ENCODE results near the gene DIRAS1.

The DIRAS1 gene

GRCh38 chr19:2754659-2755447 is 33.7 kb upstream of the DIRAS1 start:
- no peak for DNase-seq

GRCh38 chr19:2751438-2751830 is 30.3 kb upstream of the DIRAS1 start:
- no peak for DNase-seq

- no peak for DNase-seq
Measured at GRCh38 chr19:2750808-2751437, 29.8 kb upstream of the DIRAS1 start.

- no peak for DNase-seq
Measured at GRCh38 chr19:2747349-2747748, 26.2 kb upstream of the DIRAS1 start.

- DNase-seq, result no peak
Measured at GRCh38 chr19:2744113-2744512, 22.9 kb upstream of the DIRAS1 start.

- no peak for DNase-seq
Measured at GRCh38 chr19:2743099-2743498, 21.9 kb upstream of the DIRAS1 start.

- no peak for DNase-seq
Measured at GRCh38 chr19:2740314-2740656, 19.1 kb upstream of the DIRAS1 start.

- DNase-seq, result peak; percentile 98
Measured at GRCh38 chr19:2739602-2740313, 18.6 kb upstream of the DIRAS1 start, which contains the start of gene SLC39A3. Gene SLC39A3 (minus strand): TSS chr19:2740017. CDS start chr19:2737257, 2,760 bp downstream.

GRCh38 chr19:2736550-2737190 is 15.5 kb upstream of the DIRAS1 start:
- no peak for DNase-seq

- no peak for DNase-seq
Measured at GRCh38 chr19:2735374-2735773, 14.2 kb upstream of the DIRAS1 start.

GRCh38 chr19:2734589-2735288 is 13.6 kb upstream of the DIRAS1 start:
- no peak for DNase-seq

- no peak for DNase-seq
Measured at GRCh38 chr19:2733930-2734588, 12.9 kb upstream of the DIRAS1 start.

- DNase-seq, result no peak
Measured at GRCh38 chr19:2732883-2733282, 11.7 kb upstream of the DIRAS1 start.

GRCh38 chr19:2732157-2732725 is 11.1 kb upstream of the DIRAS1 start:
- DNase-seq, result no peak

- no peak for DNase-seq
Measured at GRCh38 chr19:2731181-2731995, 10.2 kb upstream of the DIRAS1 start.

GRCh38 chr19:2729943-2730818 is 9.0 kb upstream of the DIRAS1 start:
- no peak for DNase-seq

GRCh38 chr19:2728783-2729387 is 7.7 kb upstream of the DIRAS1 start:
- no peak for DNase-seq

GRCh38 chr19:2727640-2727944 is 6.4 kb upstream of the DIRAS1 start:
- no peak for DNase-seq

- no peak for DNase-seq
Measured at GRCh38 chr19:2726904-2727639, 5.9 kb upstream of the DIRAS1 start.
